Lung (tissue), 12 donors: ENCODE results near the gene CR1L. TPM values are rescaled to one million over a fixed set of nuclear protein-coding genes. Genes with fewer than 3 reads are reported as not detected.

Experiments
- ATAC-seq: fragments of 200-7000 bp; cut with Tn5 transposase; one replicate; pipeline ENCODE4 v1.9.1; 2020; ENCODE audit warnings: moderate number of reproducible peaks; ENCODE audit not compliant: insufficient read depth, low FRiP score
- DNase-seq, 3 donors: peaks; one replicate each; pipeline ENCODE4 v3.0.0-alpha.2; 2013 to 2017
- H3K27ac ChIP-seq, 2 donors: one replicate each; pipeline ENCODE4 v1.5.1; 2013; ENCODE audit warnings: mild to moderate bottlenecking in 2 of 2, moderate library complexity in 2 of 2, control low read depth in 1 of 2, inconsistent platforms in 1 of 2, low read depth in 1 of 2, low read length in 1 of 2
- H3K27me3 ChIP-seq, 3 donors: one replicate each; pipeline ENCODE4 v1.5.1; 2013; ENCODE audit warnings: low read length in 2 of 3; ENCODE audit not compliant: control insufficient read depth in 3 of 3, insufficient read depth in 3 of 3
- H3K36me3 ChIP-seq, 4 donors: one replicate each; pipeline ENCODE4 v1.5.1; 2013; ENCODE audit warnings: low read length in 4 of 4, mild to moderate bottlenecking in 1 of 4, moderate library complexity in 1 of 4; ENCODE audit not compliant: control insufficient read depth in 4 of 4, insufficient read depth in 4 of 4
- H3K4me1 ChIP-seq, 5 donors: one replicate each; pipeline ENCODE4 v1.5.1; 2013; ENCODE audit warnings: low read length in 5 of 5, mild to moderate bottlenecking in 2 of 5, moderate library complexity in 1 of 5; ENCODE audit not compliant: control insufficient read depth in 5 of 5, insufficient read depth in 5 of 5
- H3K4me3 ChIP-seq: one replicate; pipeline ENCODE4 v1.5.1; 2013; ENCODE audit warnings: mild to moderate bottlenecking, control low read depth, moderate library complexity
- H3K9ac ChIP-seq, 2 donors: one replicate each; pipeline ENCODE4 v1.5.1; 2013; ENCODE audit warnings: low read length in 2 of 2, control low read depth in 1 of 2; ENCODE audit not compliant: insufficient read depth in 1 of 2
- H3K9me3 ChIP-seq, 4 donors: one replicate each; pipeline ENCODE4 v1.5.1; 2013; ENCODE audit warnings: low read length in 3 of 4, mild to moderate bottlenecking in 1 of 4, moderate library complexity in 1 of 4; ENCODE audit not compliant: control insufficient read depth in 4 of 4, insufficient read depth in 3 of 4
- WGBS, 2 donors: extraction: QIAGEN DNeasy Blood & Tissue Kit; methylation state at CpG; one replicate each; pipeline ENCODE4 v1.1.7; 2013; 5-methylcytosine and 5-hydroxymethylcytosine counted together
- polyA plus RNA-seq, 2 donors: library from polyadenylated mRNA; stranded (reverse); fragments of 200-250 nt; gene quantifications; one replicate each; pipeline ENCODE4 v1.2.1, GENCODE V29; 2013
- total RNA-seq, 2 donors: library from RNA; depleted of rRNA in 1 of 2; stranded (reverse); fragments of >200 nt in 1 of 2; gene quantifications; one replicate each; pipeline ENCODE4 v1.2.1, GENCODE V29; 2014 to 2021
- TF ChIP-seq, protein P1 (sequence below): IDR thresholded peaks from 2 replicates; pipeline ENCODE4 v1.5.1; 2012; ENCODE audit warnings: mild to moderate bottlenecking; ENCODE audit errors: control extremely low read depth, extremely low read depth
- donor health status: control.
- donor health status: control.
- donor health status: Bipolar disorder and iron deficiency.
- donor health status: healthy.
- donor health status: DM: yes; HTN: yes; CAD: no.

Gene CR1L
- total and polyA plus RNA-seq, 4 donors: 0.28 to 2.6 (median 0.94) TPM

DNA sequence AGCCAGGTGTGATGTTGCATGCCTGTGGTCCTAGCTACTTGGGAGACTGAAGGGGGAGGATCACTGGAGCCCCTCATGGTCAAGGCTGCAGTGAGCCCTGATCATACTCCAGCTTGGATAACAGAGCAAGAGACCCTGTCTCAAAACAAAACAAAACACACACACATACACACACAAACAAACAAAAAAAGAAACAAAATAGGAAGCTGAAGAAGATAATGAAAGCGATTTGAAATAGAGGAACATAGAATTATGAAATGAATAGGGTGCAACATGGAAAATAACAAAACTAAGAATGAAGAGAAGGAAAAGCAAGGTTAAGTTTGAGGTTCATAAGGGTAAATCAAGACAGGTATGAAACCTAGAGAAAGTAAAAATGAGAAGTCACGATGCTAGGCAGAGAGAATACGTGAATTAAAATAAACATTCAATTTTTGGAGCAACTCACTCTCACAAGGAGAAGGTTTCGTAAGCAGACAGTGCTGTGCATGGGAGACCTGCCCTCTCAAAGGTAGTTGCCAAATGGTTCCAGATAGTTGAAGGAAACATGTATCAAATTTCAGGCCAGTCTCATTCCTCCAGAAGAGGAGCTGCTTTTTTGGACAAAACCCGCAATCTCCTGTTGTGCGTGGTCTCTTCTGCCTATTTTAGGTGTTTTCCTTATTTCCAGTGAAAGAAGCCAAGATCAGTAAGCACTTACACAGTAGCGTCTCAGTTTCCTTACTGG, 110.2 kb downstream of the CR1L start:
- DNase-seq (no peak), ATAC-seq (no peak)
- TF ChIP-seq, protein P1, sequence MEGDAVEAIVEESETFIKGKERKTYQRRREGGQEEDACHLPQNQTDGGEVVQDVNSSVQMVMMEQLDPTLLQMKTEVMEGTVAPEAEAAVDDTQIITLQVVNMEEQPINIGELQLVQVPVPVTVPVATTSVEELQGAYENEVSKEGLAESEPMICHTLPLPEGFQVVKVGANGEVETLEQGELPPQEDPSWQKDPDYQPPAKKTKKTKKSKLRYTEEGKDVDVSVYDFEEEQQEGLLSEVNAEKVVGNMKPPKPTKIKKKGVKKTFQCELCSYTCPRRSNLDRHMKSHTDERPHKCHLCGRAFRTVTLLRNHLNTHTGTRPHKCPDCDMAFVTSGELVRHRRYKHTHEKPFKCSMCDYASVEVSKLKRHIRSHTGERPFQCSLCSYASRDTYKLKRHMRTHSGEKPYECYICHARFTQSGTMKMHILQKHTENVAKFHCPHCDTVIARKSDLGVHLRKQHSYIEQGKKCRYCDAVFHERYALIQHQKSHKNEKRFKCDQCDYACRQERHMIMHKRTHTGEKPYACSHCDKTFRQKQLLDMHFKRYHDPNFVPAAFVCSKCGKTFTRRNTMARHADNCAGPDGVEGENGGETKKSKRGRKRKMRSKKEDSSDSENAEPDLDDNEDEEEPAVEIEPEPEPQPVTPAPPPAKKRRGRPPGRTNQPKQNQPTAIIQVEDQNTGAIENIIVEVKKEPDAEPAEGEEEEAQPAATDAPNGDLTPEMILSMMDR: no peak
- no peak overlapping the region for H3K27ac ChIP-seq
- H3K9ac ChIP-seq: no peak overlapping the region
- H3K9me3 ChIP-seq: no peaks in the 10 kb centered on the region
- peaks cover 3 to 27% (median 11%) of the 10 kb centered on the region in 5 donors for H3K4me1 ChIP-seq
- WGBS, 2 donors: 43 to 51% methylated on average over 7 of the region's 7 CpGs
- H3K36me3 ChIP-seq: peaks cover 5 to 10% (median 8%) of the 10 kb centered on the region in 4 donors
- no peaks in the 10 kb centered on the region for H3K27me3 ChIP-seq
- H3K4me3 ChIP-seq: no peak overlapping the region

DNA sequence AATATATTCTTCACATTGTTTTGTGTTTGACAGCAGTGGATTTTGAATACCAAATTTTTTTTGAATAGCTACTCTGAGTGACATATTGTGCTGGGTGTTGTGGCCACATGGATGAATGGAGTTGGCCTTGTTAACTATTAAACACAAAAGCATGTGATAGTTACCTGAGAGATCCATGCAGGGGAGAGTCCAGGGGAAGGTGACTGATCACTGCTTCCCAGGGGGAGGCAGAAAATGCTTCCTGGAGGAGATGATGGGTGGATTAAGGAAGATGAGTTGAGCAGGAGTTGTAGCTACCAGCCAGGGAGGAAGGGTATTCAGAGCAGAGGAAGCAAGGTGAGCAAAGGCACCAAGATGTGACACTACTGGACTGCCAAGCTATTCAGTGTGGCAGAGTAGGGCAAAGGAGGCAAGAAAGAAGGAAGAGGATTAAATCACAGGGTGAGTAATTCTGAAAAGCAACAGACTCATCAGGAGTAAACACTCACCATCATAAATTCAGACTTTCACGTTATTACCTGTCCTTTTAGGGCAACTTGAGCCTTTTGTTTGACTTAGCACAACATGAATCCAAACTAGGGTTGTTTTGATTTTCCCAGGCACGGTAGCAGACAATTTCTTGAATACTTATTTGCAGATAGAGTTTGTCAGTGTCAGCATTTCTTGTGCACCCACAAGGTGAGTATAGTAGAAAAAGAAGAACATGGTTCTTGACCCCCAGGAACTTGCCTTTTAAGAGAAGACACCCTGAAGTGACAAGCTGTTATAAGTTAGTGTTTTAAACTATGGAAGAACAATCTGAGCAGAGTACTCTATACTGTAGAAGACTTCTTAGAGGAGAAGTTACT, 111.1 kb downstream of the CR1L start:
- TF ChIP-seq, protein P1: no peak
- peaks cover 5 to 16% (median 12%) of the 10 kb centered on the region in 4 donors for H3K36me3 ChIP-seq
- ATAC-seq (no peak), DNase-seq (no peak)
- peaks cover 3 to 23% (median 11%) of the 10 kb centered on the region in 5 donors for H3K4me1 ChIP-seq
- H3K27ac ChIP-seq: no peak overlapping the region
- H3K4me3 ChIP-seq: no peak overlapping the region
- H3K27me3 ChIP-seq: no peaks in the 10 kb centered on the region
- WGBS, 2 donors: 67 to 86% methylated on average over 2 of the region's 2 CpGs
- no peak overlapping the region for H3K9ac ChIP-seq
- H3K9me3 ChIP-seq: no peaks in the 10 kb centered on the region

DNA sequence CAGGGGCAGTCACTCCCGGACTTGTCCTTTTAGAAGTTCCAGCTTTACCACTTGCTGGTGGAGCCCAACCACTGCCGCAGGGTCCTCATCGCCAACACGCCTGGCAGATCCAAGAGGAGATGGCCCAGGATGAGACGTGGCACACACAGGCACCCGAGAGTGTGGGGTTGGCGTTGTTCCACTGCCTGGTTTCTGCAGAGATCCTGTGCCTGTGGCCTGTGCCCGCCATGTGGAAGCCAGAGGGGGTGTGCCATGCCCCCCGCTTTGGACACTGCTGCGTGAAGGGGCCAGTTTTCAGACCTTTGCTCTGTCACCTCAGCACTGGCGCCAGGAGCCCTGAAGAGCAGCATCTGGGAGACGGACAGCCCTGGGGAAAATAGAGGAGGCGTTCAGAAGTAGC, 117.7 kb downstream of the CR1L start:
- H3K27ac ChIP-seq: no peak overlapping the region
- no peaks in the 10 kb centered on the region for H3K27me3 ChIP-seq
- H3K4me3 ChIP-seq: no peak overlapping the region
- no peak overlapping the region for H3K9ac ChIP-seq
- DNase-seq (no peak), ATAC-seq (no peak)
- WGBS, 2 donors: 97 to 98% methylated on average over 13 of the region's 13 CpGs
- no peaks in the 10 kb centered on the region for H3K4me1 ChIP-seq
- H3K36me3 ChIP-seq: peaks cover 18 to 44% (median 31%) of the 10 kb centered on the region in 4 donors
- TF ChIP-seq, protein P1: no peak
- peaks cover 0 to 3% (median 0%) of the 10 kb centered on the region in 4 donors for H3K9me3 ChIP-seq
